Parathyroid adenoma (tissue), 2 donors: Measurements from ENCODE around the gene FMNL3.

Source experiments
- H2AFZ ChIP-seq: fragments of 300-600 bp; sonication (generic); one replicate; pipeline ENCODE4 v1.7.0; 2017; ENCODE audit warnings: antibody characterized with exemption, mild to moderate bottlenecking
- H3K27ac ChIP-seq: fragments of 300-600 bp; sonication (generic); one replicate; pipeline ENCODE4 v1.7.0; 2017
- H3K27me3 ChIP-seq: fragments of 300-600 bp; sonication (generic); one replicate; pipeline ENCODE4 v1.7.0; 2017; ENCODE audit warnings: low read length; ENCODE audit not compliant: control insufficient read depth, insufficient read depth
- H3K36me3 ChIP-seq: fragments of 300-600 bp; sonication (generic); one replicate; pipeline ENCODE4 v1.7.0; 2017; ENCODE audit warnings: low read length; ENCODE audit not compliant: control insufficient read depth, insufficient read depth
- H3K4me1 ChIP-seq: fragments of 300-600 bp; sonication (generic); one replicate; pipeline ENCODE4 v1.7.0; 2017; ENCODE audit warnings: control low read depth
- H3K4me2 ChIP-seq: fragments of 300-600 bp; sonication (generic); one replicate; pipeline ENCODE4 v1.7.0; 2017; ENCODE audit warnings: low read length
- H3K4me3 ChIP-seq: fragments of 300-600 bp; sonication (generic); one replicate; pipeline ENCODE4 v1.7.0; 2017; ENCODE audit warnings: low read depth, low read length
- H3K79me2 ChIP-seq: fragments of 300-600 bp; sonication (generic); one replicate; pipeline ENCODE4 v1.7.0; 2017; ENCODE audit warnings: control low read depth
- H3K9ac ChIP-seq: fragments of 300-600 bp; sonication (generic); one replicate; pipeline ENCODE4 v1.7.0; 2017; ENCODE audit warnings: mild to moderate bottlenecking
- H3K9me3 ChIP-seq: fragments of 300-600 bp; sonication (generic); one replicate; pipeline ENCODE4 v1.7.0; 2017; ENCODE audit warnings: low read length; ENCODE audit not compliant: control insufficient read depth
- CTCF ChIP-seq: fragments of 300-600 bp; sonication (generic); IDR thresholded peaks from one replicate; pipeline ENCODE4 v1.7.0; 2017; ENCODE audit warnings: antibody characterized with exemption, mild to moderate bottlenecking
- donor health status: primary hyperparathyroidism.

Gene FMNL3

GRCh38 chr12:49644620-49644994, 62.6 kb downstream of the FMNL3 start:
- Histone ChIP-seq H3K4me1 (peaks cover 3% of the 10 kb centered on the region), H3K79me2 (no peaks in the 10 kb centered on the region), H3K9ac (no peak overlapping the region), H2AFZ (no peak overlapping the region), H3K9me3 (no peaks in the 10 kb centered on the region), H3K27me3 (no peaks in the 10 kb centered on the region), H3K4me2 (no peak overlapping the region), H3K4me3 (no peak overlapping the region), H3K27ac (no peak overlapping the region), H3K36me3 (no peaks in the 10 kb centered on the region)
- peak; percentile 94 for TF ChIP-seq CTCF

GRCh38 chr12:49643961-49644619, 63.1 kb downstream of the FMNL3 start:
- Histone ChIP-seq H2AFZ (no peak overlapping the region), H3K27ac (no peak overlapping the region), H3K36me3 (no peaks in the 10 kb centered on the region), H3K4me2 (no peak overlapping the region), H3K9ac (no peak overlapping the region), H3K27me3 (no peaks in the 10 kb centered on the region), H3K4me1 (peaks cover 3% of the 10 kb centered on the region), H3K79me2 (no peaks in the 10 kb centered on the region), H3K4me3 (no peak overlapping the region), H3K9me3 (no peaks in the 10 kb centered on the region)
- no peak for TF ChIP-seq CTCF

- no peaks in the 10 kb centered on the region for H3K27me3 ChIP-seq
- no peaks in the 10 kb centered on the region for H3K9me3 ChIP-seq
- no peak overlapping the region for H3K9ac ChIP-seq
- H3K4me3 ChIP-seq: no peak overlapping the region
- H3K27ac ChIP-seq: no peak overlapping the region
- peaks cover 3% of the 10 kb centered on the region for H3K4me1 ChIP-seq
- TF ChIP-seq CTCF: no peak
- H3K36me3 ChIP-seq: no peaks in the 10 kb centered on the region
- no peaks in the 10 kb centered on the region for H3K79me2 ChIP-seq
- H2AFZ ChIP-seq: no peak overlapping the region
- no peak overlapping the region for H3K4me2 ChIP-seq
These were observed 64.1 kb downstream of the FMNL3 start for GRCh38 chr12:49643135-49643534.

- Histone ChIP-seq H2AFZ (no peak overlapping the region), H3K4me1 (peaks cover 3% of the 10 kb centered on the region), H3K9ac (no peak overlapping the region), H3K36me3 (no peaks in the 10 kb centered on the region), H3K9me3 (no peaks in the 10 kb centered on the region), H3K79me2 (no peaks in the 10 kb centered on the region), H3K4me2 (no peak overlapping the region), H3K27ac (no peak overlapping the region), H3K4me3 (no peak overlapping the region), H3K27me3 (no peaks in the 10 kb centered on the region)
- TF ChIP-seq CTCF: no peak
These were observed 64.8 kb downstream of the FMNL3 start for GRCh38 chr12:49642370-49642802.

- H3K36me3 ChIP-seq: no peaks in the 10 kb centered on the region
- TF ChIP-seq CTCF: no peak
- H3K4me3 ChIP-seq: no peak overlapping the region
- H3K9ac ChIP-seq: no peak overlapping the region
- H2AFZ ChIP-seq: no peak overlapping the region
- H3K27ac ChIP-seq: no peak overlapping the region
- no peaks in the 10 kb centered on the region for H3K9me3 ChIP-seq
- no peaks in the 10 kb centered on the region for H3K79me2 ChIP-seq
- no peak overlapping the region for H3K4me2 ChIP-seq
- peaks cover 3% of the 10 kb centered on the region for H3K4me1 ChIP-seq
- H3K27me3 ChIP-seq: no peaks in the 10 kb centered on the region
These were observed 65.3 kb downstream of the FMNL3 start for GRCh38 chr12:49641748-49642369.
